Activated T-helper 1 cell treated with anti-CD3 and anti-CD28 coated beads, Interleukin-12 subunit alpha, Interleukin-12 subunit beta, Interleukin-2, Interleukin-4 antibody, amounts not matched to agents 30 ng/mL and 10 ng/mL and 1 ng/mL, durations not matched to agents 14 hours and 24 hours and 36 hours (primary cell): ENCODE results near the gene ZNF746. TPM values are rescaled to one million over a fixed set of nuclear protein-coding genes. Genes with fewer than 3 reads are reported as not detected.

Source experiments
- DNase-seq: peaks from one replicate; pipeline ENCODE4 v3.0.0; 2021; ENCODE audit warnings: low spot score
- H3K27ac Mint-ChIP-seq: one replicate; pipeline ENCODE4 v1.8.0; 2021; ENCODE audit warnings: mild to moderate bottlenecking, mixed read lengths
- H3K27me3 Mint-ChIP-seq: one replicate; pipeline ENCODE4 v1.8.0; 2022; ENCODE audit warnings: mild to moderate bottlenecking, moderate library complexity, mixed read lengths; ENCODE audit not compliant: insufficient read depth
- H3K36me3 Mint-ChIP-seq: one replicate; pipeline ENCODE4 v1.8.0; 2021; ENCODE audit warnings: low read depth, mixed read lengths
- H3K4me1 Mint-ChIP-seq: one replicate; pipeline ENCODE4 v1.8.0; 2021; ENCODE audit warnings: low read depth, mixed read lengths
- H3K4me3 Mint-ChIP-seq: one replicate; pipeline ENCODE4 v1.8.0; 2021; ENCODE audit warnings: mild to moderate bottlenecking, moderate library complexity, mixed read lengths
- H3K9me3 Mint-ChIP-seq: one replicate; pipeline ENCODE4 v1.8.0; 2021; ENCODE audit warnings: mixed read lengths
- intact Hi-C: fragments of 100-400 bp; cut with micrococcal nuclease; formaldehyde crosslinking; loops from one replicate; pipeline ENCODE4 v1.15.1; 2024
- total RNA-seq: library from RNA; stranded (reverse); gene quantifications from 2 replicates; pipeline ENCODE4 v1.2.3, GENCODE V29; 2022

The ZNF746 gene
- total RNA-seq, 1 donor from 2014 or later: 28.1 TPM

DNA sequence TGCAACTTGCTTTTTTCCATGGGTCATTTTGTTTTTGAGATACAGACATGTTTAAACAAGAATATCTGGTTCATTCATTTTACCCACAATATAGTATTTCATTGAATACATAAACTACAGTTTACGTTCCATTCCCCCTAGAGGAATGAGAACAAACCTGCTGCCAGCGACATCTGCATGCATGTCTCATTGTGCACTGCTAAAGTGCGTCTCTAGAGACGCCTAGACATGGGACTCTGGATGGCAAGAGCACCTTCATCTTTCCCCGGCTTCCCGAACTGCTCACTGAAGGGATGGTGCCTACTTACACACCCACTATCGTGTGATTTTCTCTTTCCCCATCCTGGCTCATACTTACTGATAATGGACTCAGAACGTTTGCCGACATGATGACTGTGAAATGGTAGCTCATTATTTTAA lies 35.5 kb downstream of the ZNF746 start:
- H3K4me1 Mint-ChIP-seq: peaks cover 23% of the 10 kb centered on the region
- DNase-seq: no peak
- peaks cover 2% of the 10 kb centered on the region for H3K36me3 Mint-ChIP-seq
- peak overlapping the region; percentile 60 for H3K4me3 Mint-ChIP-seq
- H3K27me3 Mint-ChIP-seq: peaks cover 27% of the 10 kb centered on the region
- no peak overlapping the region for H3K27ac Mint-ChIP-seq
- intact Hi-C loops: no loop called here
- H3K9me3 Mint-ChIP-seq: no peaks in the 10 kb centered on the region

DNA sequence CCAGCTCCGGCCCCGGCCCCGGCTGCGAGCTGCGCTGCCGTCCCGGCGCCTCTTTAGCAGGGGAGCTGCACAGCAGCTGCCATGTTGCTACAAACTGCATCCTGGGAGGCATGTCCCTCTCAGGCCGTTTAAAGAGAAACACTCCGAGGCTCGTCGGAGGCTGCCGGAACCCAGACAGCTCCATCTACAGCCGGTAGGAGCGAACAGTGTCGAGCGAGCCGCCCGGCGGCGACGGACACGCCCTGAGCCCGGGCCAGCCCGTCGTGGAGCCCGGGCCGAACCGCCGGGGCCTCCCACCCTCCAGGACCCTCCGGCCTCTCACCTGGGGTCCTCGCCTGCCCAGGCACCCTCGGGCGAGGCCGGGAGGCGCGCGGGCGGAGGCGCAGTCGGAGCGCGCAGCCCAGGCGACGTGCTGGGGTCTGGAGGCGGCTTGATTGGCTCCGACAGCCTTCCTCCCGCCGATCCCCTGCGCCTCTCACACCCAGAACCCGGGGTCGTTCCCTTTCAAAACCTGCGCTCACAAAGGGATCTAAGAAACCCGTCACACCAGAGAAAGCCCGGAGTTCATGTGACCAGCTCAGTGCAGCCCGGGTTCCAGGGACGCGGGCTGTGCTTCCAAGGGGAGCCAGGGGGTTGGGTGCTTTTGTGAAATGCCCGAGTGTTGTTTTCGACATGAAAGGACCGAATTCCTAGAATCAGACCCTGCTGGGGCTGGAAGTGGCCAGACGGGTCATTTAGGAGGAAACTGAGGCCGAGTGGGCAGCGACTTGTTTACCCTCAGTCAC lies 36.9 kb downstream of the ZNF746 start, which contains the start of gene ZNF777:
Gene ZNF777 (minus strand): TSS at position 570 of the 785 bp plus-strand sequence. CDS start 5,040 bp downstream, outside the sequence.
- Mint-ChIP-seq H3K36me3 (peaks cover 3% of the 10 kb centered on the region), H3K27me3 (peaks cover 27% of the 10 kb centered on the region), H3K4me3 (peak within 1 kb of the TSS; percentile 85), H3K27ac (peak within 1 kb of the TSS; percentile 66), H3K4me1 (peaks cover 23% of the 10 kb centered on the region), H3K9me3 (no peaks in the 10 kb centered on the region)
- intact Hi-C loops: loop anchor here (1.0 to 2.0 kb wide), 8 partner anchors 37 to 378 kb away; partner anchors contain the start of genes ZNF212, ZNF282, ZNF398 and ZNF746
- DNase-seq: peak; percentile 80

DNA sequence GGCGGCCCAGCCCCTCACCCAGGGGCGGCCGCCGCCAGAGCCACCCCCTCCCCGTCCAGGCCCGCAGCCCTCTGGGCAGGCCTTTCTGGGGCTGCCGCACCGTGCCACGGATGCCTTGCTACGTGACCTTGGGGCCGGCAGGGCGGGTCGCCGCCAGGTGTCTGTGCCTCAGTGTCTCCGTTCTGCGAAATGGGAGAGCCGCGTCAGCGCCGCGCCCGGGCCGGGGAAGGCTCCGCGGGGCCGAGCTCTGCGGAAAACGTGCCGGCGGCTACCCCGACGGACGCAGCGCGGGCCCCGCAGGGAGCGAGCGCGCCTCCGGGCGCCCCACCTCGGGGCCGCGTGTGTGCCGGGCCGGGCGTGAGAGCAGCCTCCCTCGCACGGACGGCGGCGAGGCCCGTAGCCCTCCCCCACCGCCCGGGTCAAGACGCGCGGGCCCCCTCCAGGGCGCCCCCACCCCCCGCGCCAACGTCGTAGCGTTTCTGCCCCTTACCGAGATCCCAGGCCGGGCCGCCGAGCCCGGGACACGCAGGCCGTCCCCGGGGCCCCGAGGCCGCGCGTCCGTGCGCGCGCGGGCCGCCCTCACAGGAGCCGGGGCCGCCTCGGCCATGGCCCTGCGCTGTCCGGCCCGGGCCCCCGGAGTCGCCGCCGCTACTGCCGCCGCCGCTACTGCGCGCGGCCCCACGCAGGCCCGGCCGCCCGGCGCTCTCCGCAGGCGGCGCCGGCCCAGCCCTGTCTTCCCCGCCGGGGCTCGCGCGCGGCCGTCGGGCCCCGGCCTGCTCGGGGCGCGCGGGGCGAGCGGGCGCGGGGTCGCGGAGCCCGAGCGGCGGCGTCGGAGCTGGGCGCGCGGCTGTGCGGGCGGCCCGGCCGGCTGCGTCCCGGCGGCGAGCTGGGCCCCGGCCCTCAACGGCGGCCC lies 37.8 kb downstream of the ZNF746 start:
- DNase-seq: no peak
- Mint-ChIP-seq H3K9me3 (no peaks in the 10 kb centered on the region), H3K4me1 (peaks cover 23% of the 10 kb centered on the region), H3K27me3 (peaks cover 21% of the 10 kb centered on the region), H3K27ac (no peak overlapping the region), H3K4me3 (peak overlapping the region; percentile 47), H3K36me3 (peaks cover 5% of the 10 kb centered on the region)
- intact Hi-C loops: loop anchor here (1.0 to 2.0 kb wide), 8 partner anchors 37 to 379 kb away; partner anchors contain the start of genes ZNF212, ZNF282, ZNF398 and ZNF746

DNA sequence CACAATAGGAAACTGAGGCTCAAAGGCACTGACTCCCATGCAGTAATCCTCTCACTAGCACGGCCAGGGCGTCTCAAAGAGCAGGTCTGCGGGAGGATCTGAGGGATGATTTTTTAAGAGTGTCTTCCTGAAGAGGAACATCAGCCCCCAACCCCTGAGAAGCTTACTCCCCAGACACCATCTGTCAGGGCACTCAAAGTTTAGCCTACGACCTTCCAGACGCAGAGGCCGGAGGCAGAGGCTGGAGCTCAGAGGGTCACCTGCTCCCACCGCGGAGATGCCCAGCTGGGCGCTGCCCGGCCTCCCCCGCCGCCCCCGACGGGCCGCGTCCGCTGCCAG lies 38.4 kb downstream of the ZNF746 start:
- Mint-ChIP-seq H3K36me3 (peaks cover 8% of the 10 kb centered on the region), H3K4me3 (peak overlapping the region; percentile 77), H3K4me1 (peaks cover 23% of the 10 kb centered on the region), H3K27ac (no peak overlapping the region), H3K27me3 (peaks cover 15% of the 10 kb centered on the region), H3K9me3 (no peaks in the 10 kb centered on the region)
- intact Hi-C loops: no loop called here
- DNase-seq: no peak

DNA sequence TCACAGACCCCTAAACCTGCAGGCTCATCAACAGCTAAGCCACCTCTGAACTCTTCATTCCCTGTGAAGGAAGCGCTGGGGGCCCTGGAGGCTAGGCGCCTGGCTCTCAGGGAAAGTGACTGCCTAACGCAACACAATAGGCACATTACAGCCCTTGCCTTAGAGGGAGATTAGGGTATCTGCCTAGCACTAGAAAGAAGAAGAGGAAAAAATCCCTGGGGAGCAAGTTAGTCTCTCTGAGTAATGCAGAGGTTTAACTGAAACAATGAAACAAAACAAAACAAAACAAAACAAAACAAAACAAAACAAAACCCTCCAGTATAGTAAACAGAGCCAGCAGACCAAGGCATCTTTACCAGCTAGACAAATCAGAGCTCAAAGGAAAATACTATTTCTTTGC lies 39.4 kb downstream of the ZNF746 start:
- H3K27me3 Mint-ChIP-seq: peaks cover 14% of the 10 kb centered on the region
- H3K4me3 Mint-ChIP-seq: peak overlapping the region; percentile 77
- H3K9me3 Mint-ChIP-seq: no peaks in the 10 kb centered on the region
- intact Hi-C loops: no loop called here
- H3K27ac Mint-ChIP-seq: peak overlapping the region; percentile 67
- H3K4me1 Mint-ChIP-seq: peaks cover 23% of the 10 kb centered on the region
- H3K36me3 Mint-ChIP-seq: peaks cover 12% of the 10 kb centered on the region
- no peak for DNase-seq

DNA sequence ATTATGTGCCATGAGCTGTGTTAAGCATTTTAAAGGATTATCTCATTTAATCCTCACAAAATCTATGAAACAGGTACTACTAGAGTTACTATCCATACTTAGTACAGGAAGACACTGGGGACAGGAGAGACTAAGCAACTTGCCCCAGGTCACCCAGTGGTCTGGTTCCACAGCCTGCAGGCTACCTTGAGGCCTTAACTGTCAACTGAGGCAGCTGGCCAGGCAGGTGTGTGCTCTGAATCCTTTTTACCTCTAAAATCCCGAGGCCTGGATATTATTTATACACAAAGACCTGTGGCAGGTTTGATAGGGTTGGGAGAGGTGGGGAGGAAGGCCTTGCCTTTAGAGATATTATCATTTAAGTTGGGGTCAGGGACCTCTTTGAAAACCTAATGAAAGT lies 39.8 kb downstream of the ZNF746 start:
- DNase-seq: no peak
- Mint-ChIP-seq H3K27me3 (peaks cover 12% of the 10 kb centered on the region), H3K27ac (no peak overlapping the region), H3K4me3 (peak overlapping the region; percentile 22), H3K4me1 (peaks cover 23% of the 10 kb centered on the region), H3K9me3 (no peaks in the 10 kb centered on the region), H3K36me3 (peaks cover 14% of the 10 kb centered on the region)
- intact Hi-C loops: no loop called here

DNA sequence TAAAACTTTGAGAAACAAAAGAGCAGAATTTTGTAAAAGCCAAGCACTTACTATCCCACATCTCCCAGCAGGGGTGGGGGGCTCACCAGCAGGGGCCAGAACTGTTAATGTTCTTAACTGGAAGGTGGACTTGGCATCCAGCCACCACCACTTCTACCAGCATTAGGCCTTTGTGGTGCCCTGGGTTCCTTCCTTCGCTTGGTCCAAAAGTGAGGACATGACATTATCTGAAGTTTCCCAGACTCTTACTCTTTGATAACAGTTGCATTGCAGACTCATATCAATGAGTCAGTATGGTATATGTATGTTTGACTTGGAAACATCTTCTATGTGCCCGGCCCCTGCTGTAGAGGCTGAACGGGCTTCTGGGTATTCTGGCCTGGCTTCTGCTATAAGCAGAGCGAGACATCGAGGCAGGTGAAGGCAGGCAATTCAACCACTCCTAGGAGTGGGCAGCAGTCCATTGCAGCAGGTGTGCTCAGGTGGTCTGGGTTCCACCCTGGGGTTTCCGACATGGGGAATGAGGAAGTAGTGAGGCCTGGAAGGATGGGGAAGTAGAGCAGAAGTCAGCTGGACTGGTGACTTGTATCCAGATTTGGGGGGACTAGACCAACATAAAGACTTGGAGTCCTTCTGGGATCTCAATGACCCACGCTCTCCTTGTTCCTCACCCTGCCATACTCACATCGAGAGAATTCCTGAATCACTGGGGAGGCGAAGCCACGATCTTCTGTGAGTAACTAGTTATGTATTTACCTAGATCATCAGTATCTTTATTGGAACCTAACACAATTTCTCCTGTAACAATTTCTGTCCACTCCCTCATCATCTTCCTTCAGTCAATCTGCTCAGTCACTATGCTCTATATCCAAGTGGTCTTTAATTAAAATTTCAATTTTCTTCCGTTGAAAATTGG lies 40.8 kb downstream of the ZNF746 start:
- peaks cover 23% of the 10 kb centered on the region for H3K4me1 Mint-ChIP-seq
- intact Hi-C loops: no loop called here
- peaks cover 3% of the 10 kb centered on the region for H3K27me3 Mint-ChIP-seq
- H3K27ac Mint-ChIP-seq: no peak overlapping the region
- no peaks in the 10 kb centered on the region for H3K9me3 Mint-ChIP-seq
- H3K4me3 Mint-ChIP-seq: no peak overlapping the region
- peaks cover 14% of the 10 kb centered on the region for H3K36me3 Mint-ChIP-seq
- DNase-seq: no peak

DNA sequence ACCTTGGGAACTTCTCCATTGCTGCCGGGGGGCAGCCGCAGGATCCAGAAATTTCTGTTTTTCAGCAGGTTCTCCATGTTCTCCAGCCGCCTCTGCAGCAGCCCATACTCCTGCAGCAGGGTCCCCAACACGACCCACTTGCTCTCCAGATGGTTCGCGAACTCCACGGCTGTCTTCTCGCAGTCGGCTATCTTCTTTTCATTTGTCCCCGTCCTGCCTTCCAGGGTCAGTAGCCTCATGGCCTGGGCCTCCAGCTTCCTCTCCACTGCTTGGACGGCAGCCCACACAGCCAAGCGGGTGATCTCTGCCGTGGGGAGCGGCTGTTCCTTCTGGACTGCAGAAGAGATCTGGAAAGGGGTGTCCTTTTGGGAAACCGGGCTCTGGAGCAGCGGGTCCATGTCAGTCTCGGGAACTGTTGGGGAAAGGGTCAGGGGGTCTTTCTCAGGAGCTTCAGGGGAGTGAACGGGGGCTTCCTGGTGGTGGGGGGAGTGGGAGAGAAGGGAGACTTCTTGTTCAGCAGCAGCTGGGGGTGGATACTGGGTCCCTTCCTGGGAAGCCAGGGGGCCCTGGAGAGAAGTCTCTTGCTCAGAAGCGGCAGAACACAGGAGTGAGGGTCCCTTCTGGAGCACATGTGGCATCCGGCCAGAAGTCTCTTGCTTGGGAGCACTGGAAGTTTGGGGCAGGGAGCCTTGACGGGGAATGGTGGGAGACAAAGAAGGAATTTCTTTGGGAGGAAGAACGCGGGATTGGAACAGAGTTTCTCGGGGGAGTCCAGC lies 42.2 kb downstream of the ZNF746 start:
- DNase-seq: no peak
- Mint-ChIP-seq H3K27ac (no peak overlapping the region), H3K27me3 (no peaks in the 10 kb centered on the region), H3K36me3 (peaks cover 22% of the 10 kb centered on the region), H3K4me1 (peaks cover 16% of the 10 kb centered on the region), H3K4me3 (no peak overlapping the region), H3K9me3 (no peaks in the 10 kb centered on the region)
- intact Hi-C loops: no loop called here

DNA sequence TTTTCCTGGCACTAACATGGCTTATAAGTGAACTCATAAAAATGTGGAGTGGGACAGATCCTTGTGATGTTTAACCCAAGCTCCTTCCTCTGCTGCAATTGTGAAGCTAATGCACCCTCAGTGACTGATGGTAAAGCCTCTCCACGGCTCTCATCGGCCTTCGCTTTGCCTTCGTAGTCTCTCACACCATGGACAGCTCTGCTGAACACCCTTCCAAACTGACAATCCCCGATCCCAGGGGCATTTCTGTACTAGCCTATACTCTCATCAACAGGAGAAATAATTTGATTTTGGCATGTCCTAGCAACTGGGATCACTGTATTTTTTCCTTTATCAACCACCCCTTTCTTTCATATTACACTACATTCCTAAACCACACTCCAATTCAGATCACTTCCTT lies 42.9 kb downstream of the ZNF746 start:
- no peak for DNase-seq

DNA sequence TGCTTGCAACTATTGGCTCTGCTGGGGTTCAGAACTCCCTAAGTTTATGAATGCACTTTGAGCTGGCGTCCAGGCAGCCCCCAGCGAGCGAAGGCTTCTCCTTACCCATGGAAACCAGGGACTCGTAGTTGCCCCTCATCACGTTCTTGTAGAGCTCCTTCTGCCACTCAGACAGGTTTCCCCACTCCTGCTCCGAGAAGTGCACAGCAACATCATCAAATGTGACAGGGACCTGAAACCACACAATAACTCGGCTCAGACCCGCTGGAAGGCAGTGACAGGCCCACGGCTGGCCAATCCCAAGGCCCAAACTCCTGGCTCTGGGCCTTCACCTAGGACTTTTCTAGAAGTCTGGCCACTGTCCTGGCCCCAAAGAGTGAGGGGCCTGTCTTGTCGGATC lies 43.6 kb downstream of the ZNF746 start:
- H3K9me3 Mint-ChIP-seq: no peaks in the 10 kb centered on the region
- H3K27ac Mint-ChIP-seq: no peak overlapping the region
- peaks cover 28% of the 10 kb centered on the region for H3K36me3 Mint-ChIP-seq

More for the DNA sequence above, 42.9 kb downstream of the ZNF746 start:
- H3K9me3 Mint-ChIP-seq: no peaks in the 10 kb centered on the region
- no peak overlapping the region for H3K4me3 Mint-ChIP-seq
- H3K36me3 Mint-ChIP-seq: peaks cover 25% of the 10 kb centered on the region
- H3K27ac Mint-ChIP-seq: no peak overlapping the region
- H3K27me3 Mint-ChIP-seq: no peaks in the 10 kb centered on the region
- intact Hi-C loops: no loop called here
- H3K4me1 Mint-ChIP-seq: peaks cover 16% of the 10 kb centered on the region

DNA sequence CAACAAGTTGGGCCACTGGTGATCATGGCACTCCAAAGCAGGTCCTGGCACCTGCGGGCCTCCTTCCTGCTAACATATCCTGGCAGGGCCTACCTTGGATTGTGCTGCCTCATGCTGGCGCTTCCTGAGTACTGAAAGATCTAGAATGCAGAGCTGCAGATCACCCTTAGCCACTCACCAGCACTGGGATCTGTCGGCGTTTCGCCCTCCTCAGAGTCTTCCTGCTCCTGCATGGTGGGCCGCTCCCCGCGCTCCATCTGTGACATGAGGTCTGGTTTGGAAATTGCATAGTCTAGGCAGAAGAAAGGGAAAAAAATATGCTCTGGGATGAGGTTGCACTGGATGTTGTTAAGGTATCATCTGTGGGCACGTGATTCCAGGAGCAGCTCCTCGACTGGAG lies 46.8 kb downstream of the ZNF746 start:
- no peaks in the 10 kb centered on the region for H3K27me3 Mint-ChIP-seq

More for the DNA sequence above, 43.6 kb downstream of the ZNF746 start:
- intact Hi-C loops: no loop called here
- H3K4me1 Mint-ChIP-seq: peaks cover 14% of the 10 kb centered on the region
- H3K27me3 Mint-ChIP-seq: no peaks in the 10 kb centered on the region
- no peak overlapping the region for H3K4me3 Mint-ChIP-seq
- no peak for DNase-seq

More for the DNA sequence above, 46.8 kb downstream of the ZNF746 start:
- no peaks in the 10 kb centered on the region for H3K9me3 Mint-ChIP-seq
- no peak overlapping the region for H3K27ac Mint-ChIP-seq
- peaks cover 38% of the 10 kb centered on the region for H3K36me3 Mint-ChIP-seq
- intact Hi-C loops: no loop called here
- H3K4me1 Mint-ChIP-seq: no peaks in the 10 kb centered on the region
- no peak overlapping the region for H3K4me3 Mint-ChIP-seq
- no peak for DNase-seq
